PC-3 (cell line): ENCODE measurements around the gene CAMK1G. TPM values are rescaled to one million over a fixed set of nuclear protein-coding genes. Genes with fewer than 3 reads are reported as not detected.

ENCODE experiments used
- ATAC-seq: fragments of 200-7000 bp; cut with Tn5 transposase; 2 replicates; pipeline ENCODE4 v1.9.1; 2020; ENCODE audit warnings: mild to moderate bottlenecking, moderate library complexity
- BruUV-seq: library from RNA; stranded (reverse); fragments of 400-500 nt; replicated peaks from 2 replicates; lab custom pipeline; 2021; lab: Mats Ljungman, UMichigan
- CTCF ChIA-PET: fragments of 300-600 bp; sonication (Branson Sonifier 250); formaldehyde crosslinking; loops from one replicate; lab custom pipeline; 2022; ENCODE audit warnings: antibody characterized with exemption; lab: Charles Lee
- POLR2A ChIA-PET: fragments of 300-600 bp; sonication (Branson Sonifier 250); formaldehyde crosslinking; loops from one replicate; lab custom pipeline; 2022; ENCODE audit warnings: antibody characterized with exemption; ENCODE audit not compliant: unreplicated experiment; lab: Charles Lee
- DNase-seq: peaks from one replicate; pipeline ENCODE4 v3.0.0-alpha.2; 2015
- H2AFZ ChIP-seq: fragments of 300-600 bp; sonication (generic); 2 replicates; pipeline ENCODE4 v1.6.0; 2016; ENCODE audit warnings: antibody characterized with exemption, low read length
- H3F3A ChIP-seq: fragments of 300-600 bp; sonication (generic); one replicate; pipeline ENCODE4 v1.6.0; 2017; ENCODE audit warnings: antibody characterized with exemption, low read length, control low read depth, mild to moderate bottlenecking; ENCODE audit not compliant: unreplicated experiment
- H3K27ac ChIP-seq: fragments of 300-600 bp; sonication (generic); 2 replicates; pipeline ENCODE4 v1.5.1; 2016; ENCODE audit warnings: mild to moderate bottlenecking, low read length
- H3K27me3 ChIP-seq: fragments of 300-600 bp; sonication (generic); 2 replicates; pipeline ENCODE4 v1.6.1; 2016; ENCODE audit warnings: low read length, mixed read lengths
- H3K36me3 ChIP-seq: fragments of 300-600 bp; sonication (generic); 2 replicates; pipeline ENCODE4 v1.6.1; 2016; ENCODE audit warnings: low read depth, mixed run types, low read length, mixed read lengths
- H3K4me1 ChIP-seq: fragments of 300-600 bp; sonication (generic); 2 replicates; pipeline ENCODE4 v1.5.1; 2016; ENCODE audit warnings: low read length; ENCODE audit not compliant: insufficient read depth
- H3K4me2 ChIP-seq: fragments of 300-600 bp; sonication (generic); 2 replicates; pipeline ENCODE4 v1.6.0; 2016; ENCODE audit warnings: low read length
- H3K4me3 ChIP-seq: fragments of 300-600 bp; sonication (generic); 2 replicates; pipeline ENCODE4 v1.5.1; 2016; ENCODE audit warnings: mild to moderate bottlenecking, low read length, mixed read lengths
- H3K79me2 ChIP-seq: fragments of 300-600 bp; sonication (generic); 2 replicates; pipeline ENCODE4 v1.6.1; 2017; ENCODE audit warnings: low read length, mixed read lengths
- H3K9ac ChIP-seq: fragments of 300-600 bp; sonication (generic); 2 replicates; pipeline ENCODE4 v1.6.0; 2016; ENCODE audit warnings: mild to moderate bottlenecking, low read length
- H3K9me2 ChIP-seq: fragments of 300-600 bp; sonication (generic); replicated peaks from 2 replicates; pipeline ENCODE4 v1.6.1; 2016; ENCODE audit warnings: mixed run types, low read length, mixed read lengths
- H3K9me3 ChIP-seq: fragments of 300-600 bp; sonication (generic); 2 replicates; pipeline ENCODE4 v1.6.1; 2016; ENCODE audit warnings: low read length, mixed read lengths
- H4K20me1 ChIP-seq: fragments of 300-600 bp; sonication (generic); 2 replicates; pipeline ENCODE4 v1.6.1; 2016; ENCODE audit warnings: low read length, mixed read lengths
- EZH2 ChIP-seq: fragments of 300-600 bp; sonication (generic); IDR thresholded peaks from one replicate; pipeline ENCODE4 v1.6.1; 2017; ENCODE audit warnings: antibody characterized with exemption, mild to moderate bottlenecking, low read length; ENCODE audit not compliant: unreplicated experiment
- EZH2phosphoT487 ChIP-seq: fragments of 300-600 bp; sonication (generic); IDR thresholded peaks from 2 replicates; pipeline ENCODE4 v1.6.1; 2018; ENCODE audit warnings: mild to moderate bottlenecking, antibody characterized with exemption, low read length, borderline replicate concordance
- intact Hi-C: fragments of 100-400 bp; cut with micrococcal nuclease; formaldehyde crosslinking; loops from 2 replicates; pipeline ENCODE4 v1.9.0; 2023
- total RNA-seq: library from RNA; depleted of rRNA; stranded (reverse); fragments of >200 nt; gene quantifications from 2 replicates; pipeline ENCODE4 v1.2.3, GENCODE V29; 2014
- TF ChIP-seq, protein P1 (sequence below): fragments of 300-600 bp; sonication (generic); conservative IDR thresholded peaks from 2 replicates; pipeline ENCODE4 v1.5.1; 2017; ENCODE audit warnings: antibody characterized with exemption, low read depth, mild to moderate bottlenecking, low read length

CAMK1G gene
- total RNA-seq, 1 experiment from 2014 or later: not detected

DNA sequence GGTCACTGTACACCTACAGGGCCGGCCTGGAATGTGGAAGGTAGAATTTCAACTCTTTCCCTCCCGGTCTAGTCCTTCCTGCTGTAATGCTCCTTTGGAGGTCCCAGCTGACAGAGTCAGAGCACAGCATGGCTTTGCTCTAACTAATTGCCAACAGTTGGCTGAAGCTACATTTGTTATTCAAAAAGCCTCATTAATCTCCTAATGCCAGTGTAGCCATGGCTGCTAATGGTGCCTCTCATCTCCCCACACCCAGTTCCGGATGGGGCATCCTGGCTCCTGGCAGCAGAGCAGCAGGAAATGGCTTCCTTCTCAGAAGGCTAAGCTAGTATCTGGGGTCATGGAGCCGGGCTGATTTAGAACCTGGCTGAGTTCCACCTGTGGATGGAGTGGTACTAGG, 18.7 kb upstream of the CAMK1G start:
- ChIA-PET CTCF (no interaction called here), POLR2A (no interaction called here)
- no peak for TF ChIP-seq EZH2
- no peak for TF ChIP-seq EZH2phosphoT487
- TF ChIP-seq, protein P1, sequence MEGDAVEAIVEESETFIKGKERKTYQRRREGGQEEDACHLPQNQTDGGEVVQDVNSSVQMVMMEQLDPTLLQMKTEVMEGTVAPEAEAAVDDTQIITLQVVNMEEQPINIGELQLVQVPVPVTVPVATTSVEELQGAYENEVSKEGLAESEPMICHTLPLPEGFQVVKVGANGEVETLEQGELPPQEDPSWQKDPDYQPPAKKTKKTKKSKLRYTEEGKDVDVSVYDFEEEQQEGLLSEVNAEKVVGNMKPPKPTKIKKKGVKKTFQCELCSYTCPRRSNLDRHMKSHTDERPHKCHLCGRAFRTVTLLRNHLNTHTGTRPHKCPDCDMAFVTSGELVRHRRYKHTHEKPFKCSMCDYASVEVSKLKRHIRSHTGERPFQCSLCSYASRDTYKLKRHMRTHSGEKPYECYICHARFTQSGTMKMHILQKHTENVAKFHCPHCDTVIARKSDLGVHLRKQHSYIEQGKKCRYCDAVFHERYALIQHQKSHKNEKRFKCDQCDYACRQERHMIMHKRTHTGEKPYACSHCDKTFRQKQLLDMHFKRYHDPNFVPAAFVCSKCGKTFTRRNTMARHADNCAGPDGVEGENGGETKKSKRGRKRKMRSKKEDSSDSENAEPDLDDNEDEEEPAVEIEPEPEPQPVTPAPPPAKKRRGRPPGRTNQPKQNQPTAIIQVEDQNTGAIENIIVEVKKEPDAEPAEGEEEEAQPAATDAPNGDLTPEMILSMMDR: no peak
- H3K4me2 ChIP-seq: no peak overlapping the region
- no peaks in the 10 kb centered on the region for H3K9me2 ChIP-seq
- ATAC-seq (no peak), DNase-seq (no peak)
- peaks cover 28% of the 10 kb centered on the region for H3K4me1 ChIP-seq
- H3K36me3 ChIP-seq: no peaks in the 10 kb centered on the region
- no peak overlapping the region for H3K4me3 ChIP-seq
- no TSS peak for BruUV-seq
- intact Hi-C loops: loop anchor here (5.0 kb wide), 2 partner anchors 213 to 318 kb away; no protein-coding TSS in a partner anchor
- no peak overlapping the region for H3K9ac ChIP-seq
- no peak overlapping the region for H2AFZ ChIP-seq
- H3K9me3 ChIP-seq: no peaks in the 10 kb centered on the region
- no peaks in the 10 kb centered on the region for H4K20me1 ChIP-seq
- no peaks in the 10 kb centered on the region for H3K27me3 ChIP-seq
- H3F3A ChIP-seq: no peaks in the 10 kb centered on the region
- no peak overlapping the region for H3K27ac ChIP-seq
- no peaks in the 10 kb centered on the region for H3K79me2 ChIP-seq

DNA sequence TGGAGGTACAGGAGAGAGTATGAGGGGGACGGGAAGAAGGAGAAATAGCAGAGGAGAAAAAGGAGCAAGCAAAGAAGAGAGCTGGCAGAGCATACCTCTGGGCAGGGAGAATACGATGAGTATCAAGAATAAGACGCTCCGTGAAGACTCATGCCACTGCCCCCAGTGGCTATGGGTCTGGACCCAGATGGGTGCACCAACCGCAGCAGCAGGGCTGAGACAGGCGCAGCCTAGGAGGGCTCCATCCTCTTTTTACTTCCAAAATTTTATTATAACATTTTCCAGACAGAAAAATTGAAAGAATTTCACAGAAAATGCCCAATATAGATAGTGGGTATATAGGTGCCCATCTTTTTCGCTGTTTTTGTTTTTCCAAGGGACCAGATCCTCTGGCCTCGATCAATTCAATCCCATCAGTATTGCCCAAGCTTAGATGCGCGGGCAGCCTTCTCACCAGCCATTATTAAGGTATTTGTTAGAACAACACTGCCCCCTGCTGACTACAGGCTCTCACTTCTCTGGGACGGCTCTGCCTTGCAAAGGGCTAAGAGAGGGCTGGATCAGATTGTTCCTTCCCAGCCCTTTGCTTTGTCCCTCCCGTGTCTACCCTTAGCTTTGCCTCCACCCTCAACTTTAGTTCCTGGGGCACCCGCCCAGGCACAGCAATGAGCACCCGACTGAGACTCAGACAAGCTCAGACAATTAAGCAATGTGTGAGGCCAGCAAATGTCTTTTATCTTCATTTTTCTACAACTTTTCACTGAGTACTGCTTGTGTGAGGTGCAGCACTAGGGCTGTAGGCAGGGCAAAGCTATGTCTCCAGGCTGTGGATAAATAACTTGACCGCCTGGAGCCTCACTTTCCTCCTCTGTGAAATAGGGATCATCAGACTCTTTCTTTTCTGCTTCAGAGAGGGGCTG, 17.5 kb upstream of the CAMK1G start:
- no peak overlapping the region for H3K4me3 ChIP-seq
- TF ChIP-seq EZH2phosphoT487 (no peak), EZH2 (no peak)
- TF ChIP-seq, protein P1: peak; percentile 96
- H3K27ac ChIP-seq: no peak overlapping the region
- DNase-seq: peak; percentile 97
- H3K9me2 ChIP-seq: no peaks in the 10 kb centered on the region
- intact Hi-C loops: loop anchor here (1.0 to 5.0 kb wide), 4 partner anchors 76 to 359 kb away; no protein-coding TSS in a partner anchor
- ChIA-PET POLR2A (no interaction called here), CTCF (interaction anchor here (0.6 to 2.1 kb wide), 8 partner anchors 9 to 1544 kb away, joined by 3 to 6 read pairs (median 4); no protein-coding TSS in a partner anchor)
- peak overlapping the region; percentile 60 for H2AFZ ChIP-seq
- no peaks in the 10 kb centered on the region for H3F3A ChIP-seq
- peak overlapping the region; percentile 20 for H3K4me2 ChIP-seq
- H3K79me2 ChIP-seq: no peaks in the 10 kb centered on the region
- H3K27me3 ChIP-seq: no peaks in the 10 kb centered on the region
- peak; percentile 90 for ATAC-seq
- BruUV-seq: no TSS peak
- no peak overlapping the region for H3K9ac ChIP-seq
- H3K4me1 ChIP-seq: peaks cover 22% of the 10 kb centered on the region
- no peaks in the 10 kb centered on the region for H3K9me3 ChIP-seq
- H4K20me1 ChIP-seq: no peaks in the 10 kb centered on the region
- no peaks in the 10 kb centered on the region for H3K36me3 ChIP-seq
